ENCODE measurements around the gene C9orf72. TPM values are rescaled to one million over a fixed set of nuclear protein-coding genes. Genes with fewer than 3 reads are reported as not detected.

Gene C9orf72
- total RNA-seq, 3 donors from 2014 or later = 12.5 to 20.5 (median 14.6) TPM

GRCh38 chr9:27524236-27524635, 49.0 kb downstream of the C9orf72 start, which contains the start of gene IFNK:
TSS of gene IFNK (plus strand) at chr9:27524290. CDS start at chr9:27524337, 47 bp downstream.
- H3K4me1 ChIP-seq (ENCODE audit: low read depth) = peaks cover 12% of the 10 kb centered on the region
- ATAC-seq (no peak), DNase-seq (no peak)
- no peak within 1 kb of the TSS for H3K4me3 ChIP-seq
- H3K9me3 ChIP-seq = no peaks in the 10 kb centered on the region
- no peaks in the 10 kb centered on the region for H3K36me3 ChIP-seq (ENCODE audit: low read depth)
- TF ChIP-seq CTCF (IDR thresholded peaks at IDR 0.05) = no peak
- intact Hi-C loops (cut with DNase I, micrococcal nuclease) = no loop called here

- no peak for ATAC-seq
- no peak overlapping the region for H3K4me3 ChIP-seq
- no peak for DNase-seq
- TF ChIP-seq CTCF (IDR thresholded peaks at IDR 0.05) = no peak
- no peaks in the 10 kb centered on the region for H3K9me3 ChIP-seq
- peaks cover 11% of the 10 kb centered on the region for H3K4me1 ChIP-seq (ENCODE audit: low read depth)
- intact Hi-C loops (cut with DNase I, micrococcal nuclease) = no loop called here
- H3K36me3 ChIP-seq (ENCODE audit: low read depth) = no peaks in the 10 kb centered on the region
Measured at GRCh38 chr9:27523141-27523540, 50.1 kb downstream of the C9orf72 start.

- no peak for TF ChIP-seq CTCF (IDR thresholded peaks at IDR 0.05)
- intact Hi-C loops (cut with DNase I, micrococcal nuclease) = no loop called here
- no peak overlapping the region for H3K4me3 ChIP-seq
- H3K9me3 ChIP-seq = no peaks in the 10 kb centered on the region
- H3K4me1 ChIP-seq (ENCODE audit: low read depth) = peaks cover 4% of the 10 kb centered on the region
- DNase-seq (no peak), ATAC-seq (no peak)
- H3K36me3 ChIP-seq (ENCODE audit: low read depth) = no peaks in the 10 kb centered on the region
Measured at GRCh38 chr9:27520986-27521385, 52.3 kb downstream of the C9orf72 start.

GRCh38 chr9:27519466-27520465, 53.5 kb downstream of the C9orf72 start:
- no peak overlapping the region for H3K4me3 ChIP-seq
- no peaks in the 10 kb centered on the region for H3K9me3 ChIP-seq
- intact Hi-C loops (cut with DNase I, micrococcal nuclease) = no loop called here
- H3K36me3 ChIP-seq (ENCODE audit: low read depth) = no peaks in the 10 kb centered on the region
- no peak for TF ChIP-seq CTCF (IDR thresholded peaks at IDR 0.05)
- H3K4me1 ChIP-seq (ENCODE audit: low read depth) = peaks cover 4% of the 10 kb centered on the region
- ATAC-seq (no peak), DNase-seq (no peak)

- TF ChIP-seq CTCF (IDR thresholded peaks at IDR 0.05) = no peak
Measured at GRCh38 chr9:27518809-27519208, 54.5 kb downstream of the C9orf72 start.

More at GRCh38 chr9:27518809-27519208, 54.5 kb downstream of the C9orf72 start:
- Histone ChIP-seq H3K4me1 (ENCODE audit: low read depth) (peaks cover 4% of the 10 kb centered on the region), H3K9me3 (no peaks in the 10 kb centered on the region), H3K4me3 (no peak overlapping the region), H3K36me3 (ENCODE audit: low read depth) (no peaks in the 10 kb centered on the region)
- DNase-seq (no peak), ATAC-seq (no peak)
- intact Hi-C loops (cut with DNase I, micrococcal nuclease) = no loop called here
